ENCODE results near the gene RHBDD1. TPM values are rescaled to one million over a fixed set of nuclear protein-coding genes. Genes with fewer than 3 reads are reported as not detected.

RHBDD1 gene
- total RNA-seq, 2 experiments from 2014 or later = 43.8 to 47.1 TPM

GRCh38 chr2:226850024-226850423, 14.2 kb downstream of the RHBDD1 start:
- CTCF ChIA-PET = no interaction called here

GRCh38 chr2:226855787-226856186, 19.9 kb downstream of the RHBDD1 start:
- POLR2A ChIA-PET = no interaction called here
- H3K4me3 Mint-ChIP-seq = no peak overlapping the region
- no peaks in the 10 kb centered on the region for H3K9me3 Mint-ChIP-seq
- no peak for TF ChIP-seq CTCF (IDR thresholded peaks at IDR 0.05)
- intact Hi-C loops (cut with DNase I, micrococcal nuclease) = no loop called here
- ATAC-seq (ENCODE audit: poor library complexity) = no peak
- no peak for DNase-seq
- no peak overlapping the region for H3K27ac Mint-ChIP-seq
- H3K9me3 ChIP-seq (ENCODE audit: control insufficient read depth in 1 of 2, insufficient read depth in 1 of 2, low read length in 2 of 2) = no peaks in the 10 kb centered on the region
- CTCF ChIA-PET = no interaction called here
- no peaks in the 10 kb centered on the region for H3K27me3 ChIP-seq (ENCODE audit: control insufficient read depth in 1 of 2, insufficient read depth in 2 of 2, low read length in 2 of 2)
- H3K4me1 Mint-ChIP-seq (ENCODE audit: low read depth) = peaks cover 9% of the 10 kb centered on the region
- no peaks in the 10 kb centered on the region for H3K36me3 ChIP-seq (ENCODE audit: insufficient read depth, low read length)
- H3K4me3 ChIP-seq (ENCODE audit: low read length) = no peak overlapping the region
- no peak overlapping the region for H3K27ac ChIP-seq (ENCODE audit: low read depth in 1 of 2, low read length in 2 of 2)
- H3K27me3 Mint-ChIP-seq = no peaks in the 10 kb centered on the region
- no peaks in the 10 kb centered on the region for H3K36me3 Mint-ChIP-seq (ENCODE audit: low read depth)
- H3K4me1 ChIP-seq (ENCODE audit: insufficient read depth, low read length) = no peaks in the 10 kb centered on the region

More at GRCh38 chr2:226850024-226850423, 14.2 kb downstream of the RHBDD1 start:
- no peaks in the 10 kb centered on the region for H3K9me3 Mint-ChIP-seq
- H3K4me1 Mint-ChIP-seq (ENCODE audit: low read depth) = peaks cover 17% of the 10 kb centered on the region
- no peaks in the 10 kb centered on the region for H3K27me3 Mint-ChIP-seq
- Histone ChIP-seq H3K4me3 (ENCODE audit: low read length) (no peak overlapping the region), H3K27ac (ENCODE audit: low read depth in 1 of 2, low read length in 2 of 2) (no peak overlapping the region), H3K9me3 (ENCODE audit: control insufficient read depth in 1 of 2, insufficient read depth in 1 of 2, low read length in 2 of 2) (no peaks in the 10 kb centered on the region), H3K36me3 (ENCODE audit: insufficient read depth, low read length) (no peaks in the 10 kb centered on the region), H3K27me3 (ENCODE audit: control insufficient read depth in 1 of 2, insufficient read depth in 2 of 2, low read length in 2 of 2) (no peaks in the 10 kb centered on the region), H3K4me1 (ENCODE audit: insufficient read depth, low read length) (no peaks in the 10 kb centered on the region)
- DNase-seq (no peak), ATAC-seq (ENCODE audit: poor library complexity) (no peak)
- TF ChIP-seq CTCF (IDR thresholded peaks at IDR 0.05) = no peak
- POLR2A ChIA-PET = no interaction called here
- H3K4me3 Mint-ChIP-seq = no peak overlapping the region
- H3K27ac Mint-ChIP-seq = no peak overlapping the region
- intact Hi-C loops (cut with DNase I, micrococcal nuclease) = no loop called here
- H3K36me3 Mint-ChIP-seq (ENCODE audit: low read depth) = peaks cover 4% of the 10 kb centered on the region

- Mint-ChIP-seq H3K9me3 (no peaks in the 10 kb centered on the region), H3K36me3 (ENCODE audit: low read depth) (peaks cover 13% of the 10 kb centered on the region), H3K27ac (no peak overlapping the region), H3K4me3 (no peak overlapping the region), H3K27me3 (no peaks in the 10 kb centered on the region), H3K4me1 (ENCODE audit: low read depth) (peaks cover 36% of the 10 kb centered on the region)
- H3K36me3 ChIP-seq (ENCODE audit: insufficient read depth, low read length) = peaks cover 7% of the 10 kb centered on the region
- H3K4me3 ChIP-seq (ENCODE audit: low read length) = no peak overlapping the region
- no peaks in the 10 kb centered on the region for H3K27me3 ChIP-seq (ENCODE audit: control insufficient read depth in 1 of 2, insufficient read depth in 2 of 2, low read length in 2 of 2)
- POLR2A ChIA-PET = no interaction called here
- H3K9me3 ChIP-seq (ENCODE audit: control insufficient read depth in 1 of 2, insufficient read depth in 1 of 2, low read length in 2 of 2) = no peaks in the 10 kb centered on the region
- CTCF ChIA-PET = no interaction called here
- TF ChIP-seq CTCF (IDR thresholded peaks at IDR 0.05) = no peak
- H3K4me1 ChIP-seq (ENCODE audit: insufficient read depth, low read length) = peaks cover 4% of the 10 kb centered on the region
- intact Hi-C loops (cut with DNase I, micrococcal nuclease) = no loop called here
- ATAC-seq (ENCODE audit: poor library complexity) = no peak
- no peak for DNase-seq
- no peak overlapping the region for H3K27ac ChIP-seq (ENCODE audit: low read depth in 1 of 2, low read length in 2 of 2)
Measured at GRCh38 chr2:226860087-226860486, 24.2 kb downstream of the RHBDD1 start.

Data from CD4-positive, alpha-beta T cell (primary cell).